GM06990 (cell line): ENCODE results near the gene PI3.
"Not testable (repeated sequence)": the region's sequence is repeated elsewhere in the genome, so short reads cannot be mapped to it uniquely, and the experiment has no call there.

Source experiments
- DNase-seq: peaks from one replicate; pipeline ENCODE4 v3.0.0-alpha.2; 2011; ENCODE audit not compliant: insufficient read length; ENCODE audit errors: extremely low read depth
- H3K27me3 ChIP-seq: replicated peaks from 2 replicates; pipeline ENCODE4 v1.6.0; 2011; ENCODE audit warnings: low read length; ENCODE audit not compliant: control insufficient read depth, insufficient read depth
- H3K36me3 ChIP-seq: 2 replicates; pipeline ENCODE4 v1.5.1; 2011; ENCODE audit warnings: low read length; ENCODE audit not compliant: control insufficient read depth, insufficient read depth
- H3K4me3 ChIP-seq: replicated peaks from 2 replicates; pipeline ENCODE4 v1.5.1; 2011; ENCODE audit warnings: low read depth, mild to moderate bottlenecking, control low read depth, low read length
- TF ChIP-seq, protein P1 (sequence below): IDR thresholded peaks from 2 replicates; pipeline ENCODE4 v1.5.1; 2011; ENCODE audit warnings: low read length, control low read depth, mild to moderate bottlenecking, inconsistent platforms; ENCODE audit not compliant: insufficient read depth, poor library complexity, severe bottlenecking

Gene PI3

DNA sequence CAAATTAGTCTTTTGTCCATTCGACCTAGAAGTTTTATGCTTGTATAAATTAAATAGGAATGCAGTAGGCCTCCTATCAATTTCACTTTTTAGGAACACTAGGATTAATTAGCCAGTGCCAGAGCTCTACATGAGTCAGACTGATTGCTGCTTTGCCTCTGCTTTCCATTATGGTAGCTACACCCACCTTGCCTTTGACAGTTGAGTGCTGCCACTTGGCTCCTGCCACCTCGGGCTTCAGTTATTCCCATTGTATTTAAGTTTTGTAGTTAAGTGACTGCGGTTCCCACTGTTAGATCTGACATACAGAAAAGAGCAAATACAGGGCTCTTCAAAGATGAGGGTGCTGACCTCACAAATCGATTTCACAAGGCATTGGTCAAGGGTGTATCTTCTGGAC is 33.9 kb upstream of the PI3 start:
- H3K4me3 ChIP-seq, result no peak overlapping the region
- H3K27me3 ChIP-seq, result no peaks in the 10 kb centered on the region; the same call in none of the 2 replicates
- no peaks in the 10 kb centered on the region for H3K36me3 ChIP-seq
- no peak for DNase-seq
- TF ChIP-seq, protein P1, sequence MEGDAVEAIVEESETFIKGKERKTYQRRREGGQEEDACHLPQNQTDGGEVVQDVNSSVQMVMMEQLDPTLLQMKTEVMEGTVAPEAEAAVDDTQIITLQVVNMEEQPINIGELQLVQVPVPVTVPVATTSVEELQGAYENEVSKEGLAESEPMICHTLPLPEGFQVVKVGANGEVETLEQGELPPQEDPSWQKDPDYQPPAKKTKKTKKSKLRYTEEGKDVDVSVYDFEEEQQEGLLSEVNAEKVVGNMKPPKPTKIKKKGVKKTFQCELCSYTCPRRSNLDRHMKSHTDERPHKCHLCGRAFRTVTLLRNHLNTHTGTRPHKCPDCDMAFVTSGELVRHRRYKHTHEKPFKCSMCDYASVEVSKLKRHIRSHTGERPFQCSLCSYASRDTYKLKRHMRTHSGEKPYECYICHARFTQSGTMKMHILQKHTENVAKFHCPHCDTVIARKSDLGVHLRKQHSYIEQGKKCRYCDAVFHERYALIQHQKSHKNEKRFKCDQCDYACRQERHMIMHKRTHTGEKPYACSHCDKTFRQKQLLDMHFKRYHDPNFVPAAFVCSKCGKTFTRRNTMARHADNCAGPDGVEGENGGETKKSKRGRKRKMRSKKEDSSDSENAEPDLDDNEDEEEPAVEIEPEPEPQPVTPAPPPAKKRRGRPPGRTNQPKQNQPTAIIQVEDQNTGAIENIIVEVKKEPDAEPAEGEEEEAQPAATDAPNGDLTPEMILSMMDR, result no peak

DNA sequence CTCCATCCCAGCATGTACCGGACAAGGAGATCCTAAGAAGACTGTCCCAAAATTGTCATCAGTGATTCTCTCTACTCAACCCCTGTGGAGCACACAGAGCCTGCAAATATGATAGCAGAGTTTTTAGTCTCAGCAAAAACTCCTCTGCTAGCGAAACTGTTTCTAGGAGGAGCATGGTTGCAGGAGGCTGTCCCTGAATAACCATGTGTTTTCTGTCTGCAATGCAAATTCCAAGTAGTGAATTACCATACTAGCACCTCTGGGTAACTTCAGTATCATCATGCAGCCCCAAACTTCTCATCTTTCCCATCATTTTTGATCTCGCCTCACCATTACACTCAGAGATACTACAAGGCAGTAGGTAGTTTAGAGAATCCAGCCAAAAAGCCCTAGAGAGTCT is 25.6 kb upstream of the PI3 start:
- DNase-seq, result no peak
- Histone ChIP-seq H3K36me3 (no peaks in the 10 kb centered on the region), H3K4me3 (no peak overlapping the region), H3K27me3 (no peaks in the 10 kb centered on the region; the same call in 1 of the 2 replicates)
- TF ChIP-seq, protein P1, result no peak

DNA sequence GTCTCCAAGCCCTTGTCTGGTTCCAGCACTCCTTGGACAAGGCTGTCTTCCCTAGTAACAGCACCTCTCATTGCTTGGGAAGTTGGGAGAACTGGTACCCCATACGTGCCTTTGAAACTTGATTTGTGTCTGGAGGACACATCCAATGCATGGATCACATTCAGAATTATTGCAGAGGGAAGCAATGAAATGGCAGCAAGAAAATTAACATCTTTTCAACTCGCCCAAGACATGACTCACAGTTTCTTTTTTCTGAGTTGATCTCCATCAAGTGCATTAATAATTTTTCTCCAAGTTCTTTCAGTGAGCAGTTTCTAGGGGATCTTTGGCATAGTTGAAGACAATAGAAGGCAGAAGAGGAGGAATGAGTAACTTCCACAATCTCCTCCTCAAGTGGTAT is 22.3 kb upstream of the PI3 start:
- DNase-seq, result no peak
- no peaks in the 10 kb centered on the region; the same call in 1 of the 2 replicates for H3K27me3 ChIP-seq
- TF ChIP-seq, protein P1, result no peak

DNA sequence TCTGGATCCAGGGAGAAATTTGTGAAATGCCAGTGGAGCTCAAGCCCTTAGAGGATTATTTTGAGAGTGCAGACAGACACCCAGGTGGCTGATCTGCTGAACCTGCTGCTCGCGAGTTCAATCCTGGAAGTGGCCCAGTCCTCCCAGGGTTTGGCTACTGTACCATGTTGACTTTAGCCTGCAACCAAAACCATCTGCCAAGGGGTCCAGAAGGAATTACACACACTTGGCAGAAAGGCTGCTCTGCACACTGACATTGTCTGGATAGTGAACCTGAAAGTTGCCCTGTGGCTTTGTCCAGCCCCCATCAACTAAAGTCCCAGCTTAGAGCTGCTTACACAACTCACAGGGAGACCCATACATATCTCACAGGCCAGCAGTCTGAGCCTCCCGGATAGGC is 21.6 kb upstream of the PI3 start:
- TF ChIP-seq, protein P1, result no peak
- Histone ChIP-seq H3K27me3 (no peaks in the 10 kb centered on the region; the same call in 1 of the 2 replicates), H3K4me3 (no peak overlapping the region), H3K36me3 (no peaks in the 10 kb centered on the region)
- no peak for DNase-seq

More for the DNA sequence above, 22.3 kb upstream of the PI3 start:
- no peaks in the 10 kb centered on the region for H3K36me3 ChIP-seq
- H3K4me3 ChIP-seq, result no peak overlapping the region

DNA sequence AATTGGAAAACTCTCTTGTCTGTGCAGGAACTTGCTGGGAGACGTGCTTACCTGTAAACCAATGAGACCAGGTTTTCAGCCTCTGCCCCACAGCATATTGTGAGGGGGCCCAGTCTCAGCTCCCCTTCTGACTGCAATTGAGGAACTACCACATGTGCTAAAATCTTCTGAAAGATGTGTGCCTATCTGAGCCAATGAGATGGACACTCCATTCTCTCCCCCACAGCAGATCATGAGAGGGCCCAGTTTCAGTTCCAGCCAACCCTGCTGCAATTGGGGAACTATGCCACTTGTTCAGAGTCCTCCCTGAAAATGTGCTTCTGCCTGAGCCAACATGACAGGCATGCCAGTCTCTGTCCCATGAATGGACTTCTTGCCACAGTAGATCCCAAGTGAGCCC is 20.9 kb upstream of the PI3 start:
- H3K36me3 ChIP-seq, result no peaks in the 10 kb centered on the region
- peak; percentile 17 for DNase-seq
- TF ChIP-seq, protein P1, result no peak
- H3K27me3 ChIP-seq, result no peaks in the 10 kb centered on the region; the same call in 1 of the 2 replicates
- H3K4me3 ChIP-seq, result no peak overlapping the region

DNA sequence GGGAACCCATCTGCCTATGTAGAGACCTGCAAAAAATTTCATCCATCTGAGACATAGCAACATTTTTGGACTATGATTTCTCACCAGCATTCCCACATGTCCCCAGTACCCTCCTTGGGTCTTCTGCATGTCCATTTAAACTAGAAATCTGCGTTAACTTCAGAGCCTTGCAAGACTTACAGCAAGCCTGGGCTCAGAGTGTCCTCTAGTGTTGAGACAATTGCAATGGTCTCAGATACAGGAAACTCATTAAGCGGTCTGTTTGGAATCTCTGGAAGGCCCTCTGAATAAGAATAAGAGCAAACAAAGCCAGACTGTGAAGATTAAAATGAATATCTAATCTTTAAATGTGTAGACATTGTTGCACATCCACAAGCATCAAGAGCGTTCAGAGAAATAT is 20.5 kb upstream of the PI3 start:
- Histone ChIP-seq H3K4me3 (no peak overlapping the region), H3K27me3 (no peaks in the 10 kb centered on the region; the same call in 1 of the 2 replicates)

DNA sequence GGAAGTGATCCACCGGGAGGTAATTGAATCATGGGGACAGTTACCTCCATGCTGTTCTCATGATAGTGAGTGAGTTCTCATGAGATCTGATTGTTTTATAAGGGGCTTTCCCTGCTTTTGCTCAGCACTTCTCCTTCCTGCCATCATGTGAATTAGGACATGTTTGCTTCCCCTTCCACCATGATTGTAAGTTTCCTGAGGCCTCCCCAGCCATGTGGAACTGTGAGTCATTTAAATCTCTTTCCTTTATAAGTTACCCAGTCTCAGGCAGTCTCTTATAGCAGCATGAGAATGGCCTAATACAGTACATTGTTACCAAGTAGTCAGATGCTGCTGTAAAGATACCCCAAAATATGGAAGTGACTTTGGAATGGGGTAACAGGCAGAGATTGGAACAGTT is 19.9 kb upstream of the PI3 start:
- not testable (repeated sequence) for H3K36me3 ChIP-seq, H3K4me3 ChIP-seq, DNase-seq, H3K27me3 ChIP-seq

More for the DNA sequence above, 20.5 kb upstream of the PI3 start:
- TF ChIP-seq, protein P1, result no peak
- DNase-seq, result no peak
- no peaks in the 10 kb centered on the region for H3K36me3 ChIP-seq
